Measurements from ENCODE around the gene CXCR6.
A peak's percentile ranks its signal among the peaks of the same experiment; 100 is the strongest.

DNA sequence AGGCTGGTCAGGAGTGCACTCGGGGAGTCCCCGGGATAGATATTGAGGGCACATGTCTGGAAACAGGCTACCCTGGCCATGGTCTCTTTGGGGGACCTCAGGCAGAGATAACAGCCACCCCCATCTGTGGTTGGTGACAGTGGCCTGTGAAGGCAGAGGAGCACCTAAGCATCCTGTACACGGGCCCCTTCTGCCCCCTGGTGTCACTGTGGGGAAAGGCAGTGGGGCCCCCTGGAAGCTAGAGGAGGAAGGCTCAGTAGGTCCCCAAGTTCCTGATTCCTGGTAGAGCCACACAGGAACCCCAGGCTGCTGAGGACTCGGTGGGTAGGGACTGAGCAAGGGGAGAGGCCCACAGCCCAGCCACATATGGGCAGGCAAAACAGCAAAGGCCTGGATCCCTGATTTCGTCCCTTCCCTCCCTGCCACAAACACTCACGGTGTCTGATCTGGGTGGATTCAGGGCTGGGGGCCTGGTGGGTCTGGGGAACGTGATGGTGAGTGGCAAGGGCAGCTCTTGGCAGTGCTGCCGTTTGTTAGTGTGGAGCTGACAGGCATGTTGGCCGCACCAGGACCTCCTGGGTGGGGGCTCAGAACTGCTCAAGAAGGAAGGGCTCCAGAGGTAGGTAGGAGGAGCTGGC lies 14.1 kb upstream of the CXCR6 start:
- TF ChIP-seq, protein P1, sequence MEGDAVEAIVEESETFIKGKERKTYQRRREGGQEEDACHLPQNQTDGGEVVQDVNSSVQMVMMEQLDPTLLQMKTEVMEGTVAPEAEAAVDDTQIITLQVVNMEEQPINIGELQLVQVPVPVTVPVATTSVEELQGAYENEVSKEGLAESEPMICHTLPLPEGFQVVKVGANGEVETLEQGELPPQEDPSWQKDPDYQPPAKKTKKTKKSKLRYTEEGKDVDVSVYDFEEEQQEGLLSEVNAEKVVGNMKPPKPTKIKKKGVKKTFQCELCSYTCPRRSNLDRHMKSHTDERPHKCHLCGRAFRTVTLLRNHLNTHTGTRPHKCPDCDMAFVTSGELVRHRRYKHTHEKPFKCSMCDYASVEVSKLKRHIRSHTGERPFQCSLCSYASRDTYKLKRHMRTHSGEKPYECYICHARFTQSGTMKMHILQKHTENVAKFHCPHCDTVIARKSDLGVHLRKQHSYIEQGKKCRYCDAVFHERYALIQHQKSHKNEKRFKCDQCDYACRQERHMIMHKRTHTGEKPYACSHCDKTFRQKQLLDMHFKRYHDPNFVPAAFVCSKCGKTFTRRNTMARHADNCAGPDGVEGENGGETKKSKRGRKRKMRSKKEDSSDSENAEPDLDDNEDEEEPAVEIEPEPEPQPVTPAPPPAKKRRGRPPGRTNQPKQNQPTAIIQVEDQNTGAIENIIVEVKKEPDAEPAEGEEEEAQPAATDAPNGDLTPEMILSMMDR (IDR thresholded peaks at IDR 0.05): peak; percentile 68
- TF ChIP-seq EZH2phosphoT487 (IDR thresholded peaks at IDR 0.05): no peak
